H1 (cell line): ENCODE measurements around the gene NME9. TPM values are rescaled to one million over a fixed set of nuclear protein-coding genes. Genes with fewer than 3 reads are reported as not detected.

Experiments used
- CHD7 ChIP-seq: fragments of 300-600 bp; sonication (generic); IDR thresholded peaks from 2 replicates; pipeline ENCODE4 v1.7.1; 2012; ENCODE audit warnings: low read length, moderate library complexity, mild to moderate bottlenecking, inconsistent platforms; ENCODE audit not compliant: insufficient replicate concordance
- RNF2 ChIP-seq: fragments of 200-900, 300-1000 bp; sonication (generic); IDR thresholded peaks from 2 replicates; pipeline ENCODE4 v1.7.1; 2016; ENCODE audit warnings: borderline replicate concordance, low read depth, mild to moderate bottlenecking, antibody characterized with exemption, low read length; ENCODE audit not compliant: poor library complexity, severe bottlenecking; ENCODE audit errors: missing control alignments
- TAF1 ChIP-seq: IDR thresholded peaks from 2 replicates; pipeline ENCODE4 v1.6.1; 2011; ENCODE audit warnings: mild to moderate bottlenecking, low read depth, low read length
- polyA plus RNA-seq, 7 experiments: library from polyadenylated mRNA; depleted of rRNA in 3 of 7; stranded (reverse) in 5 of 7; unstranded in 2 of 7; fragments of >200 nt in 5 of 7; fragments of 200-250 nt in 2 of 7; gene quantifications; 1 replicate in 5 of 7; 2 replicates in 1 of 7; 4 replicates in 1 of 7; pipeline versions ENCODE4 v1.2.1 to v1.2.3, GENCODE V29; 2011 to 2013; ENCODE audit warnings: missing spikeins in 2 of 7, mixed read lengths in 2 of 7
- total RNA-seq: library from RNA; stranded (reverse); fragmentation: NEBNext Ultra II Directional; extraction: Animal tissue kit (Norgen Biotek cat#: 25700); gene quantifications from 2 replicates; pipeline ENCODE4 v1.2.1, GENCODE V29; 2021

The NME9 gene
- total and polyA plus RNA-seq, 2 of the 8 experiments (the other 6 are each of a cell fraction or from before 2014, with no cell fraction given), result 0.11 TPM; not detected in 1

GRCh38 chr3:138361561-138361971, 31.9 kb upstream of the NME9 start (continued):
- TF ChIP-seq CHD7, result no peak
- TF ChIP-seq TAF1, result no peak
- TF ChIP-seq RNF2, result no peak
